ENCODE data around the gene RPL13. TPM values are rescaled to one million over a fixed set of nuclear protein-coding genes. Genes with fewer than 3 reads are reported as not detected.
A peak's percentile ranks its signal among the peaks of the same experiment; 100 is the strongest.

RPL13 gene
- total and polyA plus RNA-seq, 2 of the 4 experiments (the other 2 are of a cell fraction), result 2,098 to 3,527 TPM

DNA sequence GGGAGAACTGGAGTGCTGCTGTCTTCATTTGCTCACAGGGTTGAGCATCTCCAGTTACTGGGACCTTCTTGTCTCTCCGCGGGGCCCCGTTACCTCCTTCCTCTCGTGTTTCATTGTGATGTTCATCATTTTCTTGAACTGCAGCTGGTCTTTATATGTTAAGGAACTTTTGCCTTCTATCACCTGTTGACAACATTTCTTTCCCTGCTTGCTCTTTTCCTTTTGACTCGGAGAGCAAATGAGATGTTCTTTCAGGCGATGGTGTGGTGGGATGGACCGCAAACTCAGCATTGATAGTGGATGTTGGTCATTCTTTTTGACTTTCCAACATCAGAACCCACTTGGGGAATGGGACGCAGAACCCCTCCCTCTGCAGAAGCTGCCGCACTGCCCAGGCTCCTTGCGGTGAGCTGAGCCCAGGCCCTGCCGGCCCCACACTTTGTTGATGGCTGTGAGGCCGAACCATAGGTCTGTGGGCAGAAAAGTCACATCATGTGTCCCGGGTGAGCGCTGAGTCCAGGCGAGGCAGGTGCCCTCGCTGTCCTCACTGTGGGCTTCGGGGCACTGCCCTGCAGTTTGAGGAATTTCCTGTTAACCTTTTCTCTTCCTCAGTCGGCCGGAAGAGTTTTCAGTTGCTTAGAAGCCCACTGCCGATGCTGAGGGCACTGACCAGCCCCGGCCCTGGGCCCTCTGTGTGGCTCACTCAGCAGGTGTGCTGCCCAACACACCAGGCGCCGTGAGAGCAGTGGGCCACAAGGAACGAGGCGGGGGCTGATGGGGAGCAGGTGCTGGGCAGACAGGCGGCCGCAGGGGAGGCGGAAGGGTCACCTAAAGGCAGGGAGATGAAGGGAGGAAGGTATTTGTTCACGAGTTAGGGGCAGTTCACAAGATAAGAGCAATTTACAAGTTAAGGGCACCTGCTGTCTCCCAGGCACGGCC is 7.4 kb downstream of the RPL13 start:
- DNase-seq (no peak), ATAC-seq (ENCODE audit: low read depth) (no peak)
- Histone ChIP-seq H3K9me1 (ENCODE audit: insufficient read depth, low read length) (peaks cover 9% of the 10 kb centered on the region), H2BK20ac (ENCODE audit: low read depth, low read length) (no peak overlapping the region), H3K27ac (ENCODE audit: insufficient read depth, low read length) (no peak overlapping the region), H3K4ac (ENCODE audit: low read depth, low read length) (no peak overlapping the region), H4K91ac (ENCODE audit: insufficient read depth, low read depth, low read length) (no peak overlapping the region), H3K18ac (ENCODE audit: low read depth, low read length) (no peak overlapping the region), H3K79me1 (ENCODE audit: low read depth in 1 of 2, low read length in 2 of 2) (peaks cover 19 to 32% of the 10 kb centered on the region in 2 experiments), H3K56ac (ENCODE audit: extremely low read depth, insufficient read depth, low read length) (no peak overlapping the region), H3K4me2 (ENCODE audit: low read depth, low read length) (no peak overlapping the region), H3K14ac (replicated peaks; ENCODE audit: low read depth, low read length) (no peak overlapping the region), H4K8ac (ENCODE audit: low read depth in 2 of 2, low read length in 2 of 2) (no peak overlapping the region), H4K5ac (ENCODE audit: low read depth, low read length) (no peak overlapping the region), H3K4me1 (ENCODE audit: control insufficient read depth, insufficient read depth, low read length) (peaks cover 21% of the 10 kb centered on the region), H3K36me3 (ENCODE audit: control insufficient read depth, insufficient read depth, low read length) (peaks cover 20% of the 10 kb centered on the region), H2BK15ac (ENCODE audit: low read depth, low read length) (no peak overlapping the region), H2BK120ac (ENCODE audit: low read depth, low read length) (no peak overlapping the region), H2AFZ (replicated peaks; ENCODE audit: low read length, poor library complexity) (peak overlapping the region; percentile 5), H3K4me3 (ENCODE audit: insufficient read depth, low read depth, low read length) (no peak overlapping the region), H4K20me1 (ENCODE audit: insufficient read depth, low read length) (peaks cover 37% of the 10 kb centered on the region), H2AK5ac (ENCODE audit: low read depth, low read length) (no peak overlapping the region), H3K9me3 (ENCODE audit: control insufficient read depth, insufficient read depth, low read length) (no peaks in the 10 kb centered on the region), H2AK9ac (replicated peaks; ENCODE audit: low read depth, low read length, poor library complexity) (no peak overlapping the region), H3K9ac (ENCODE audit: low read depth, low read length) (no peak overlapping the region), H3K27me3 (ENCODE audit: control insufficient read depth, insufficient read depth, low read length) (no peaks in the 10 kb centered on the region), H3K23ac (ENCODE audit: low read depth, low read length) (no peak overlapping the region), H2BK5ac (ENCODE audit: low read depth, low read length, poor library complexity, severe bottlenecking) (no peak overlapping the region)
- in situ Hi-C loops (cut with MboI; ENCODE audit: low sequenced_read_pairs) (no loop called here), dilution Hi-C loops (cut with HindIII; ENCODE audit: low sequenced_read_pairs, unreplicated experiment) (no loop called here), intact Hi-C loops (cut with micrococcal nuclease) (no loop called here)
- ChIA-PET POLR2A (ENCODE audit: unreplicated experiment) (no interaction called here), CTCF (no interaction called here)
- TF ChIP-seq RFX5 (IDR thresholded peaks at IDR 0.05; ENCODE audit: low read depth, low read length) (no peak), RCOR1 (IDR thresholded peaks at IDR 0.05; ENCODE audit: insufficient replicate concordance, low read length) (no peak), POLR2A (IDR thresholded peaks at IDR 0.05; ENCODE audit: low read depth, low read length) (no peak), MAFK (IDR thresholded peaks at IDR 0.05; ENCODE audit: low read depth, low read length) (no peak), MXI1 (IDR thresholded peaks at IDR 0.05; ENCODE audit: borderline replicate concordance, low read depth, low read length) (no peak), FOS (IDR thresholded peaks at IDR 0.05; ENCODE audit: low read depth, low read length) (no peak), BHLHE40 (IDR thresholded peaks at IDR 0.05; ENCODE audit: low read depth, low read length) (no peak), NFE2L2 (IDR thresholded peaks at IDR 0.05; ENCODE audit: low read depth, low read length) (no peak), MAZ (IDR thresholded peaks at IDR 0.05; ENCODE audit: borderline replicate concordance, low read depth, low read length) (no peak)
- TF ChIP-seq, protein P1, sequence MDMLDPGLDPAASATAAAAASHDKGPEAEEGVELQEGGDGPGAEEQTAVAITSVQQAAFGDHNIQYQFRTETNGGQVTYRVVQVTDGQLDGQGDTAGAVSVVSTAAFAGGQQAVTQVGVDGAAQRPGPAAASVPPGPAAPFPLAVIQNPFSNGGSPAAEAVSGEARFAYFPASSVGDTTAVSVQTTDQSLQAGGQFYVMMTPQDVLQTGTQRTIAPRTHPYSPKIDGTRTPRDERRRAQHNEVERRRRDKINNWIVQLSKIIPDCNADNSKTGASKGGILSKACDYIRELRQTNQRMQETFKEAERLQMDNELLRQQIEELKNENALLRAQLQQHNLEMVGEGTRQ (IDR thresholded peaks at IDR 0.05; ENCODE audit: low read depth, low read length), result no peak
- 68% methylated on average over 8 of the region's 30 CpGs; no CpG with 5 or more reads in 1 of the 2 experiments for WGBS, 2 experiments (ENCODE audit: extremely low coverage in 2 of 2, insufficient read length in 1 of 2)
- no TSS peak for BruUV-seq (replicated peaks)

Data from IMR-90 (cell line).